ENCODE measurements around the gene MYD88.

Gene MYD88

GRCh38 chr3:38141952-38142273, 3.5 kb downstream of the MYD88 start:
- TF ChIP-seq CTCF (IDR thresholded peaks at IDR 0.05; ENCODE audit: insufficient read depth, low read length, poor library complexity, severe bottlenecking) = no peak

GRCh38 chr3:38142959-38143358, 4.5 kb downstream of the MYD88 start:
- peaks cover 14% of the 10 kb centered on the region for H3K36me3 ChIP-seq (ENCODE audit: control insufficient read depth, insufficient read depth, low read length)
- no peak overlapping the region for H3K4me3 ChIP-seq (replicated peaks; ENCODE audit: low read depth, low read length)
- no peak for TF ChIP-seq CTCF (IDR thresholded peaks at IDR 0.05; ENCODE audit: insufficient read depth, low read length, poor library complexity, severe bottlenecking)
- no peak for DNase-seq (ENCODE audit: extremely low read depth, insufficient read length)
- no peaks in the 10 kb centered on the region for H3K27me3 ChIP-seq (replicated peaks; ENCODE audit: control insufficient read depth, insufficient read depth, low read length)

More at GRCh38 chr3:38141952-38142273, 3.5 kb downstream of the MYD88 start:
- H3K27me3 ChIP-seq (replicated peaks; ENCODE audit: control insufficient read depth, insufficient read depth, low read length) = no peaks in the 10 kb centered on the region
- H3K4me3 ChIP-seq (replicated peaks; ENCODE audit: low read depth, low read length) = no peak overlapping the region
- DNase-seq (ENCODE audit: extremely low read depth, insufficient read length) = no peak
- peaks cover 14% of the 10 kb centered on the region for H3K36me3 ChIP-seq (ENCODE audit: control insufficient read depth, insufficient read depth, low read length)

GRCh38 chr3:38143511-38143910, 5.0 kb downstream of the MYD88 start:
- H3K4me3 ChIP-seq (replicated peaks; ENCODE audit: low read depth, low read length) = no peak overlapping the region
- peaks cover 14% of the 10 kb centered on the region for H3K36me3 ChIP-seq (ENCODE audit: control insufficient read depth, insufficient read depth, low read length)
- no peak for TF ChIP-seq CTCF (IDR thresholded peaks at IDR 0.05; ENCODE audit: insufficient read depth, low read length, poor library complexity, severe bottlenecking)
- H3K27me3 ChIP-seq (replicated peaks; ENCODE audit: control insufficient read depth, insufficient read depth, low read length) = no peaks in the 10 kb centered on the region
- no peak for DNase-seq (ENCODE audit: extremely low read depth, insufficient read length)

GRCh38 chr3:38146504-38146903, 8.0 kb downstream of the MYD88 start:
- H3K4me3 ChIP-seq (replicated peaks; ENCODE audit: low read depth, low read length) = no peak overlapping the region
- H3K36me3 ChIP-seq (ENCODE audit: control insufficient read depth, insufficient read depth, low read length) = peaks cover 6% of the 10 kb centered on the region
- TF ChIP-seq CTCF (IDR thresholded peaks at IDR 0.05; ENCODE audit: insufficient read depth, low read length, poor library complexity, severe bottlenecking) = no peak
- DNase-seq (ENCODE audit: extremely low read depth, insufficient read length) = no peak
- H3K27me3 ChIP-seq (replicated peaks; ENCODE audit: control insufficient read depth, insufficient read depth, low read length) = no peaks in the 10 kb centered on the region

- Histone ChIP-seq H3K36me3 (ENCODE audit: control insufficient read depth, insufficient read depth, low read length) (no peaks in the 10 kb centered on the region; the same call in 1 of the 2 replicates), H3K27me3 (replicated peaks; ENCODE audit: control insufficient read depth, insufficient read depth, low read length) (no peaks in the 10 kb centered on the region), H3K4me3 (replicated peaks; ENCODE audit: low read depth, low read length) (no peak overlapping the region)
- DNase-seq (ENCODE audit: extremely low read depth, insufficient read length) = no peak
- TF ChIP-seq CTCF (IDR thresholded peaks at IDR 0.05; ENCODE audit: insufficient read depth, low read length, poor library complexity, severe bottlenecking) = no peak
These were observed 9.0 kb downstream of the MYD88 start for GRCh38 chr3:38147421-38147820.

GRCh38 chr3:38148311-38148882, 9.9 kb downstream of the MYD88 start:
- Histone ChIP-seq H3K4me3 (replicated peaks; ENCODE audit: low read depth, low read length) (no peak overlapping the region), H3K36me3 (ENCODE audit: control insufficient read depth, insufficient read depth, low read length) (no peaks in the 10 kb centered on the region), H3K27me3 (replicated peaks; ENCODE audit: control insufficient read depth, insufficient read depth, low read length) (no peaks in the 10 kb centered on the region)
- no peak for DNase-seq (ENCODE audit: extremely low read depth, insufficient read length)
- TF ChIP-seq CTCF (IDR thresholded peaks at IDR 0.05; ENCODE audit: insufficient read depth, low read length, poor library complexity, severe bottlenecking) = no peak

All from GM06990 (cell line).